HCT116 (cell line): ENCODE data around the gene KRT74. TPM values are rescaled to one million over a fixed set of nuclear protein-coding genes. Genes with fewer than 3 reads are reported as not detected.

ENCODE experiments used
- ATAC-seq: fragments of 200-7000 bp; cut with Tn5 transposase; 2 replicates; pipeline ENCODE4 v1.9.1; 2020; ENCODE audit warnings: mild to moderate bottlenecking, moderate library complexity
- BruUV-seq: library from RNA; stranded (reverse); fragments of 400-500 nt; replicated peaks from 2 replicates; lab custom pipeline; 2021; lab: Mats Ljungman, UMichigan
- CTCF ChIA-PET: fragments of 300-600 bp; sonication (Branson Sonifier 250); formaldehyde crosslinking; loops from one replicate; lab custom pipeline; 2021; ENCODE audit warnings: antibody characterized with exemption; lab: Charles Lee
- POLR2A ChIA-PET: fragments of 300-600, 350-600 bp; sonication (Branson Sonifier 250); formaldehyde crosslinking; loops from one replicate; lab custom pipeline; 2021; ENCODE audit warnings: antibody characterized with exemption; lab: Charles Lee
- RAD21 ChIA-PET, 2 experiments: fragments of 300-600 bp; sonication (Branson Sonifier 250); formaldehyde crosslinking; loops; one replicate each; lab custom pipeline; 2023; ENCODE audit warnings: low total read pairs in 2 of 2; ENCODE audit not compliant: uncharacterized antibody in 2 of 2, unreplicated experiment in 2 of 2, low non-redundant PET in 1 of 2; lab: Charles Lee
- DNase-seq: peaks from one replicate; pipeline ENCODE4 v3.0.0-alpha.2; 2010; ENCODE audit warnings: low read depth, low spot score
- H2AFZ ChIP-seq: fragments of 200-600 bp; shearing (Covaris generic), sonication (generic); 2 replicates; pipeline ENCODE4 v1.6.1; 2017; ENCODE audit warnings: low read depth, mixed run types, mixed read lengths, antibody characterized with exemption, low read length; ENCODE audit not compliant: poor library complexity, severe bottlenecking
- H3K27ac ChIP-seq: 2 replicates; pipeline ENCODE4 v1.5.1; 2012; ENCODE audit warnings: low read depth, low read length
- H3K27me3 ChIP-seq: fragments of 200-600 bp; sonication (generic); 2 replicates; pipeline ENCODE4 v1.6.1; 2016; ENCODE audit warnings: mixed run types, low read length, mixed read lengths; ENCODE audit not compliant: insufficient read depth
- H3K36me3 ChIP-seq, 2 experiments: fragments of 200-500 bp in 1 of 2; fragments of 200-600 bp in 1 of 2; sonication (Bioruptor generic) in 1 of 2; sonication (generic) in 1 of 2; 2 replicates each; pipeline versions ENCODE4 v1.5.1 to v1.6.1; 2014 to 2016; ENCODE audit warnings: low read length in 2 of 2, inconsistent platforms in 1 of 2, mixed read lengths in 1 of 2, mixed run types in 1 of 2; ENCODE audit not compliant: insufficient read depth in 2 of 2, control insufficient read depth in 1 of 2
- H3K4me1 ChIP-seq, 2 experiments: fragments of 200-600 bp in 1 of 2; sonication (generic) in 1 of 2; 2 replicates each; pipeline versions ENCODE4 v1.5.1 to v1.6.1; 2012 to 2017; ENCODE audit warnings: low read length in 2 of 2, inconsistent platforms in 1 of 2, mild to moderate bottlenecking in 1 of 2, mixed read lengths in 1 of 2, mixed run types in 1 of 2, moderate library complexity in 1 of 2; ENCODE audit not compliant: insufficient read depth in 2 of 2, control insufficient read depth in 1 of 2
- H3K4me2 ChIP-seq: fragments of 200-600 bp; sonication (generic); 2 replicates; pipeline ENCODE4 v1.6.1; 2017; ENCODE audit warnings: mixed run types, low read length, mixed read lengths
- H3K4me3 ChIP-seq, 2 experiments: fragments of 200-600 bp in 1 of 2; sonication (generic) in 1 of 2; replicated peaks in 1 of 2; 2 replicates each; pipeline ENCODE4 v1.5.1; 2011 to 2016; ENCODE audit warnings: low read length in 2 of 2, control low read depth in 1 of 2, low read depth in 1 of 2, mild to moderate bottlenecking in 1 of 2, mixed read lengths in 1 of 2, mixed run types in 1 of 2
- H3K79me2 ChIP-seq: fragments of 200-600 bp; sonication (generic); 2 replicates; pipeline ENCODE4 v1.6.1; 2017; ENCODE audit warnings: mild to moderate bottlenecking, mixed run types, low read length, moderate library complexity, mixed read lengths; ENCODE audit not compliant: insufficient read depth
- H3K9ac ChIP-seq: fragments of 200-600 bp; sonication (generic); 2 replicates; pipeline ENCODE4 v1.6.1; 2016; ENCODE audit warnings: low read length, mixed read lengths
- H3K9me2 ChIP-seq: fragments of 200-600 bp; sonication (generic), shearing (Covaris generic); 2 replicates; pipeline ENCODE4 v1.6.1; 2017; ENCODE audit warnings: mixed run types, mild to moderate bottlenecking, moderate library complexity; ENCODE audit not compliant: insufficient read depth
- H3K9me3 ChIP-seq, 2 experiments: fragments of 200-500 bp in 1 of 2; fragments of 200-600 bp in 1 of 2; sonication (Bioruptor generic) in 1 of 2; sonication (generic) in 1 of 2; 2 replicates each; pipeline ENCODE4 v1.6.1; 2014 to 2017; ENCODE audit warnings: low read length in 2 of 2, mixed read lengths in 2 of 2, inconsistent platforms in 1 of 2, low read depth in 1 of 2, mild to moderate bottlenecking in 1 of 2, mixed run types in 1 of 2, moderate library complexity in 1 of 2; ENCODE audit not compliant: control insufficient read depth in 1 of 2, insufficient read depth in 1 of 2
- H4K20me1 ChIP-seq: fragments of 200-600 bp; sonication (generic), shearing (Covaris generic); 2 replicates; pipeline ENCODE4 v1.6.1; 2017; ENCODE audit warnings: mixed run types, mild to moderate bottlenecking, moderate library complexity; ENCODE audit not compliant: insufficient read depth
- CBX3 ChIP-seq: IDR thresholded peaks from 2 replicates; pipeline ENCODE4 v1.6.1; 2012; ENCODE audit warnings: low read depth
- CEBPB ChIP-seq: IDR thresholded peaks from 2 replicates; pipeline ENCODE4 v1.6.1; 2012; ENCODE audit warnings: low read depth
- CTCF ChIP-seq, 3 experiments: fragments of 200-600 bp in 1 of 3; sonication (generic) in 1 of 3; IDR thresholded peaks in 2 of 3; conservative IDR thresholded peaks in 1 of 3; 2 replicates each; pipeline ENCODE4 v1.5.1; 2012 to 2017; ENCODE audit warnings: low read depth in 2 of 3, low read length in 2 of 3, antibody characterized with exemption in 1 of 3, borderline replicate concordance in 1 of 3, control low read depth in 1 of 3, mild to moderate bottlenecking in 1 of 3, mixed read lengths in 1 of 3, mixed run types in 1 of 3, moderate library complexity in 1 of 3; ENCODE audit not compliant: insufficient read depth in 1 of 3
- ELF1 ChIP-seq: IDR thresholded peaks from 2 replicates; pipeline ENCODE4 v1.6.1; 2012; ENCODE audit warnings: low read depth, borderline replicate concordance
- EZH2 ChIP-seq: fragments of 200-600 bp; sonication (generic); IDR thresholded peaks from 2 replicates; pipeline ENCODE4 v1.6.1; 2017; ENCODE audit warnings: antibody characterized with exemption, mixed run types
- EZH2phosphoT487 ChIP-seq: fragments of 200-600 bp; IDR thresholded peaks from 2 replicates; pipeline ENCODE4 v1.6.1; 2018; ENCODE audit warnings: antibody characterized with exemption, borderline replicate concordance
- FOSL1 ChIP-seq: IDR thresholded peaks from 2 replicates; pipeline ENCODE4 v1.6.1; 2012; ENCODE audit warnings: low read depth
- JUND ChIP-seq: IDR thresholded peaks from 2 replicates; pipeline ENCODE4 v1.6.1; 2012
- POLR2AphosphoS5 ChIP-seq: IDR thresholded peaks from 2 replicates; pipeline ENCODE4 v1.6.1; 2011; ENCODE audit warnings: mild to moderate bottlenecking, low read depth, low read length, moderate library complexity
- SIN3A ChIP-seq: IDR thresholded peaks from 2 replicates; pipeline ENCODE4 v1.6.1; 2012; ENCODE audit warnings: low read depth
- SP1 ChIP-seq: IDR thresholded peaks from 2 replicates; pipeline ENCODE4 v1.6.1; 2012; ENCODE audit warnings: low read depth
- SRF ChIP-seq: IDR thresholded peaks from 2 replicates; pipeline ENCODE4 v1.6.1; 2012; ENCODE audit warnings: low read depth
- YY1 ChIP-seq: IDR thresholded peaks from 2 replicates; pipeline ENCODE4 v1.6.1; 2011; ENCODE audit warnings: low read length, low read depth, moderate library complexity, mild to moderate bottlenecking; ENCODE audit not compliant: insufficient replicate concordance; ENCODE audit errors: extremely low read depth
- ZBTB33 ChIP-seq: IDR thresholded peaks from 2 replicates; pipeline ENCODE4 v1.6.1; 2011; ENCODE audit warnings: mild to moderate bottlenecking, low read length, moderate library complexity; ENCODE audit not compliant: insufficient replicate concordance; ENCODE audit errors: extremely low read depth
- ZFX ChIP-seq: fragments of 450-650 bp; IDR thresholded peaks from 2 replicates; pipeline ENCODE4 v1.6.1; 2017
- intact Hi-C: fragments of 100-400 bp; cut with micrococcal nuclease; formaldehyde crosslinking; loops from 2 replicates; pipeline ENCODE4 v1.10.0; 2022
- total RNA-seq: library from RNA; stranded (reverse); gene quantifications from one replicate; pipeline ENCODE4 v1.2.1, GENCODE V29; 2021; ENCODE audit not compliant: unreplicated experiment
- TF ChIP-seq, protein P1 (sequence below): IDR thresholded peaks from 2 replicates; pipeline ENCODE4 v1.6.1; 2012
- TF ChIP-seq, protein P2 (sequence below): IDR thresholded peaks from 2 replicates; pipeline ENCODE4 v1.6.1; 2012

Gene KRT74
- total RNA-seq, 1 experiment from 2014 or later = not detected

DNA sequence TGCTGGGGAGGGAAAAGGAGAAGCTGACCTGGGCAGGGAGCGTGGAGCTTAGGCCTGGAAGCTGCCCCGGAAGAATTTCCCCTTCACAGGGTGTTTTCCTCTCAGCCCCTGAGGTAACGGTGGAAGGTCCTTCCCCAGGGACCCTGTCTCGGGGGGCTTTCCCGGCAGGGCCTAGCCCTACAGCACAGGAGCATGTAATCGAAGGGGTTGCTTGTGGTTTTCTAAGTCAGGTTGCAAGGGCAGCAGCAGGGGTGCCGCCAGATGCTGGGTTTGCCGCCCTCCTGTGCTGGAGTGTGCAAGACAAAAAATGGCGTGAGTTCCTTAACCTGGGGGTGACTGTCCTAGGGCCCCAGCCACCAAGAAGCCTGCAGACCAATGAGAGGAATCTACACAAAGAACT, 1.6 kb upstream of the KRT74 start:
- no peaks in the 10 kb centered on the region for H3K9me2 ChIP-seq
- H3K4me3 ChIP-seq = no peak overlapping the region
- no peak overlapping the region for H3K4me2 ChIP-seq
- ATAC-seq (no peak), DNase-seq (no peak)
- H3K27me3 ChIP-seq = no peaks in the 10 kb centered on the region
- H3K79me2 ChIP-seq = no peaks in the 10 kb centered on the region
- intact Hi-C loops = no loop called here
- no peak overlapping the region for H3K27ac ChIP-seq
- no peak overlapping the region for H2AFZ ChIP-seq
- H3K4me1 ChIP-seq = peaks cover 0 to 8% of the 10 kb centered on the region in 2 experiments; a peak in 3 of 4 replicates
- ChIA-PET POLR2A (no interaction called here), RAD21 (no interaction called here), CTCF (no interaction called here)
- TF ChIP-seq EZH2phosphoT487 (no peak), ZBTB33 (no peak), CTCF (IDR thresholded peaks at IDR 0.05 in 2 of 3, conservative IDR thresholded peaks at IDR 0.05 in 1 of 3; ENCODE audit: borderline replicate concordance in 1 of 3, insufficient read depth in 1 of 3, low read depth in 2 of 3, low read length in 2 of 3) (no peak), FOSL1 (no peak), ZFX (no peak), SP1 (no peak), SRF (no peak), CEBPB (no peak), POLR2AphosphoS5 (no peak), ELF1 (no peak), EZH2 (no peak), YY1 (no peak), CBX3 (no peak), JUND (no peak), SIN3A (no peak)
- TF ChIP-seq, protein P1, sequence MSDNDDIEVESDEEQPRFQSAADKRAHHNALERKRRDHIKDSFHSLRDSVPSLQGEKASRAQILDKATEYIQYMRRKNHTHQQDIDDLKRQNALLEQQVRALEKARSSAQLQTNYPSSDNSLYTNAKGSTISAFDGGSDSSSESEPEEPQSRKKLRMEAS = no peak
- TF ChIP-seq, protein P2, sequence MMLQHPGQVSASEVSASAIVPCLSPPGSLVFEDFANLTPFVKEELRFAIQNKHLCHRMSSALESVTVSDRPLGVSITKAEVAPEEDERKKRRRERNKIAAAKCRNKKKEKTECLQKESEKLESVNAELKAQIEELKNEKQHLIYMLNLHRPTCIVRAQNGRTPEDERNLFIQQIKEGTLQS = no peak
- BruUV-seq = no TSS peak
- H3K9me3 ChIP-seq = no peaks in the 10 kb centered on the region
- no peaks in the 10 kb centered on the region for H4K20me1 ChIP-seq
- H3K9ac ChIP-seq = no peak overlapping the region
- no peaks in the 10 kb centered on the region for H3K36me3 ChIP-seq
